HepG2 (cell line): Measurements from ENCODE around the gene BBS9. TPM values are rescaled to one million over a fixed set of nuclear protein-coding genes. Genes with fewer than 3 reads are reported as not detected.

Experiments used
- ATAC-seq: fragments of 200-7000 bp; cut with Tn5 transposase; 3 replicates; pipeline ENCODE4 v1.9.1; 2020; ENCODE audit warnings: mild to moderate bottlenecking, moderate library complexity
- BruUV-seq: library from RNA; stranded (reverse); fragments of 400-500 nt; replicated peaks from 2 replicates; lab custom pipeline; 2021; lab: Mats Ljungman, UMichigan
- CTCF ChIA-PET: fragments of 300-600 bp; formaldehyde crosslinking; extraction: SDS; loops from one replicate; lab custom pipeline; 2021; ENCODE audit warnings: low total read pairs, inconsistent platforms, low intra/inter-chr PET ratio; lab: Yijun Ruan, JAX
- POLR2A ChIA-PET: fragments of 350-600 bp; sonication (Branson Sonifier 250); formaldehyde crosslinking; loops from one replicate; lab custom pipeline; 2020; ENCODE audit warnings: antibody characterized with exemption, inconsistent platforms; lab: Yijun Ruan, JAX
- DNase-seq: peaks from one replicate; pipeline ENCODE4 v3.0.0-alpha.2; 2015; ENCODE audit warnings: low spot score
- FAIRE-seq: peaks from 3 replicates; lab custom pipeline; 2011; peaks lifted over from hg19 to GRCh38; lab: Jason Lieb, UNC
- H2AFZ ChIP-seq: one replicate; pipeline ENCODE4 v1.6.1; 2011; ENCODE audit warnings: low read length, inconsistent platforms
- H3K27ac ChIP-seq: fragments of 300-600 bp; 3 replicates; pipeline ENCODE4 v1.8.0; 2011; ENCODE audit warnings: mixed run types, mild to moderate bottlenecking, mixed read lengths, low read length, inconsistent platforms; ENCODE audit not compliant: insufficient read depth; ENCODE audit errors: extremely low read length
- H3K27me3 ChIP-seq, 2 experiments: fragments of 200-600 bp in 1 of 2; 2 replicates in 1 of 2; 3 replicates in 1 of 2; pipeline versions ENCODE4 v1.6.0 to v1.8.0; 2011; ENCODE audit warnings: low read length in 2 of 2, mild to moderate bottlenecking in 2 of 2, moderate library complexity in 2 of 2, inconsistent platforms in 1 of 2; ENCODE audit not compliant: insufficient read depth in 2 of 2, control insufficient read depth in 1 of 2
- H3K36me3 ChIP-seq, 2 experiments: fragments of 200-600 bp in 1 of 2; replicated peaks in 1 of 2; 2 replicates in 1 of 2; 3 replicates in 1 of 2; pipeline versions ENCODE4 v1.5.1 to v1.8.0; 2011; ENCODE audit warnings: low read length in 2 of 2, inconsistent platforms in 1 of 2; ENCODE audit not compliant: insufficient read depth in 2 of 2, control insufficient read depth in 1 of 2
- H3K4me1 ChIP-seq: 2 replicates; pipeline ENCODE4 v1.5.1; 2012; ENCODE audit warnings: low read length, inconsistent platforms; ENCODE audit not compliant: insufficient read depth
- H3K4me2 ChIP-seq: 2 replicates; pipeline ENCODE4 v1.6.0; 2011; ENCODE audit warnings: low read depth, low read length, inconsistent platforms
- H3K4me3 ChIP-seq, 3 experiments: fragments of 200-600 bp in 1 of 3; sonication (generic), shearing (Covaris generic) in 1 of 3; replicated peaks in 1 of 3; 2 replicates each; pipeline ENCODE4 v1.5.1; 2011 to 2016; ENCODE audit warnings: low read length in 3 of 3, inconsistent platforms in 2 of 3, low read depth in 2 of 3, mild to moderate bottlenecking in 2 of 3, control low read depth in 1 of 3, mixed read lengths in 1 of 3; ENCODE audit not compliant: insufficient read depth in 1 of 3
- H3K79me2 ChIP-seq: one replicate; pipeline ENCODE4 v1.6.1; 2011; ENCODE audit warnings: low read length, inconsistent platforms; ENCODE audit not compliant: insufficient read depth
- H3K9ac ChIP-seq: 2 replicates; pipeline ENCODE4 v1.6.0; 2011; ENCODE audit warnings: mild to moderate bottlenecking, low read depth, low read length, inconsistent platforms; ENCODE audit not compliant: insufficient read depth
- H3K9me3 ChIP-seq: 2 replicates; pipeline ENCODE4 v1.5.1; 2012; ENCODE audit warnings: mild to moderate bottlenecking, low read length
- H4K20me1 ChIP-seq: 2 replicates; pipeline ENCODE4 v1.6.0; 2011; ENCODE audit warnings: inconsistent platforms, mild to moderate bottlenecking, low read length, moderate library complexity; ENCODE audit not compliant: insufficient read depth
- BRD4 ChIP-seq: sonication (generic); formaldehyde crosslinking; IDR thresholded peaks from 2 replicates; pipeline ENCODE4 v1.4.0; 2020; ENCODE audit warnings: missing genetic modification reagents
- CREM ChIP-seq, 2 experiments: sonication (generic) in 1 of 2; formaldehyde crosslinking in 1 of 2; IDR thresholded peaks; 2 replicates each; pipeline versions ENCODE4 v1.4.0 to v1.6.1; 2016 to 2020; ENCODE audit warnings: antibody characterized with exemption in 1 of 2, mild to moderate bottlenecking in 1 of 2, missing genetic modification reagents in 1 of 2
- DRAP1 ChIP-seq: IDR thresholded peaks from 2 replicates; pipeline ENCODE4 v1.6.1; 2016; ENCODE audit warnings: missing genetic modification reagents, missing compliant biosample characterization
- FLYWCH1 ChIP-seq: sonication (generic); formaldehyde crosslinking; IDR thresholded peaks from 2 replicates; pipeline ENCODE4 v1.8.1; 2023; ENCODE audit warnings: mild to moderate bottlenecking, missing genetic modification reagents
- FOXO1 ChIP-seq: sonication (generic); formaldehyde crosslinking; IDR thresholded peaks from 2 replicates; pipeline ENCODE4 v1.4.0; 2020; ENCODE audit warnings: missing genetic modification reagents
- KLF13 ChIP-seq: sonication (generic); formaldehyde crosslinking; IDR thresholded peaks from 2 replicates; pipeline ENCODE4 v1.4.0; 2020; ENCODE audit warnings: mild to moderate bottlenecking, missing genetic modification reagents
- POGZ ChIP-seq: sonication (generic); formaldehyde crosslinking; IDR thresholded peaks from 2 replicates; pipeline ENCODE4 v1.4.0; 2020; ENCODE audit warnings: mild to moderate bottlenecking, missing genetic modification reagents
- ZNF713 ChIP-seq: sonication (generic); formaldehyde crosslinking; IDR thresholded peaks from 2 replicates; pipeline ENCODE4 v1.4.0; 2020; ENCODE audit warnings: mild to moderate bottlenecking, missing genetic modification reagents
- ZNF782 ChIP-seq: sonication (generic); formaldehyde crosslinking; IDR thresholded peaks from 2 replicates; pipeline ENCODE4 v1.4.0; 2020; ENCODE audit warnings: missing genetic modification reagents, mild to moderate bottlenecking, borderline replicate concordance
- in situ Hi-C: cut with HindIII; loops from 2 replicates; pipeline ENCODE4 v1.10.0; 2017; ENCODE audit warnings: low pct_unique_long_range_greater_than_20kb; ENCODE audit not compliant: extremely low pct_ligation_motif_present
- intact Hi-C: fragments of 100-400 bp; cut with micrococcal nuclease; formaldehyde crosslinking; loops from one replicate; pipeline ENCODE4 v1.10.0; 2022; ENCODE audit not compliant: unreplicated experiment
- polyA plus RNA-seq, 8 experiments: library from polyadenylated mRNA; depleted of rRNA in 3 of 8; stranded (reverse) in 7 of 8; unstranded in 1 of 8; fragments of >200 nt; fragmentation: Illumina TruSeq in 4 of 8; extraction: Trizol in 4 of 8; gene quantifications; 2 replicates each; pipeline versions ENCODE4 v1.2.1 to v1.2.3, GENCODE V29; 2011 to 2016; ENCODE audit warnings: low read depth in 4 of 8, missing spikeins in 1 of 8, mixed read lengths in 1 of 8; ENCODE audit not compliant: insufficient read depth in 1 of 8
- total RNA-seq, 5 experiments: library from RNA; depleted of rRNA; stranded (reverse); fragments of >200 nt; fragmentation: Illumina TruSeq; extraction: Trizol; gene quantifications; 2 replicates each; pipeline ENCODE4 v1.2.3, GENCODE V29; 2016; ENCODE audit warnings: low read depth in 1 of 5
- TF ChIP-seq, protein P1 (sequence below): sonication (generic); formaldehyde crosslinking; conservative IDR thresholded peaks from 2 replicates; pipeline ENCODE4 v1.4.0; 2020; ENCODE audit warnings: missing genetic modification reagents
- TF ChIP-seq, protein P2 (sequence below): sonication (generic); formaldehyde crosslinking; IDR thresholded peaks from 2 replicates; pipeline ENCODE4 v1.8.1; 2023; ENCODE audit warnings: missing genetic modification reagents, mild to moderate bottlenecking, borderline replicate concordance

The BBS9 gene
- total and polyA plus RNA-seq, 2 of the 13 experiments (the other 11 are each of a cell fraction or from before 2014, with no cell fraction given), result 5.1 to 7.8 TPM

GRCh38 chr7:33494474-33494873 is 365.1 kb downstream of the BBS9 start:
- H3K36me3 ChIP-seq, result no peaks in the 10 kb centered on the region
- no peak overlapping the region for H3K4me3 ChIP-seq
- no peak overlapping the region for H3K9ac ChIP-seq
- H3K4me1 ChIP-seq, result no peaks in the 10 kb centered on the region
- FAIRE-seq, result no peak
- no peak for TF ChIP-seq BRD4 (CRISPR knock-in tag)
- TF ChIP-seq ZNF782 (CRISPR knock-in tag), result no peak
- TF ChIP-seq ZNF713 (CRISPR knock-in tag), result no peak
- no peak for TF ChIP-seq FOXO1 (CRISPR knock-in tag)
- TF ChIP-seq, protein P1, sequence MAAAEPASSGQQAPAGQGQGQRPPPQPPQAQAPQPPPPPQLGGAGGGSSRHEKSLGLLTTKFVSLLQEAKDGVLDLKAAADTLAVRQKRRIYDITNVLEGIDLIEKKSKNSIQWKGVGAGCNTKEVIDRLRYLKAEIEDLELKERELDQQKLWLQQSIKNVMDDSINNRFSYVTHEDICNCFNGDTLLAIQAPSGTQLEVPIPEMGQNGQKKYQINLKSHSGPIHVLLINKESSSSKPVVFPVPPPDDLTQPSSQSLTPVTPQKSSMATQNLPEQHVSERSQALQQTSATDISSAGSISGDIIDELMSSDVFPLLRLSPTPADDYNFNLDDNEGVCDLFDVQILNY (CRISPR knock-in tag), result no peak
- no peak for TF ChIP-seq POGZ (CRISPR knock-in tag)
- no peak for TF ChIP-seq CREM (IDR thresholded peaks at IDR 0.05)
- TF ChIP-seq CREM (CRISPR knock-in tag; IDR thresholded peaks at IDR 0.05), result no peak
- TF ChIP-seq DRAP1 (CRISPR knock-in tag), result no peak
- TF ChIP-seq, protein P2, sequence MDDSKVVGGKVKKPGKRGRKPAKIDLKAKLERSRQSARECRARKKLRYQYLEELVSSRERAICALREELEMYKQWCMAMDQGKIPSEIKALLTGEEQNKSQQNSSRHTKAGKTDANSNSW (CRISPR knock-in tag), result no peak
- no peak for TF ChIP-seq KLF13 (CRISPR knock-in tag)
- TF ChIP-seq FLYWCH1, result no peak
- no TSS peak for BruUV-seq
- no peak for DNase-seq
- ATAC-seq, result no peak
- intact Hi-C loops, result no loop called here
- H2AFZ ChIP-seq, result no peak overlapping the region
- H3K4me2 ChIP-seq, result no peak overlapping the region
- ChIA-PET POLR2A (no interaction called here), CTCF (no interaction called here)
- no peaks in the 10 kb centered on the region for H3K79me2 ChIP-seq
- H3K27me3 ChIP-seq, result no peaks in the 10 kb centered on the region
- no peaks in the 10 kb centered on the region for H3K9me3 ChIP-seq
- H3K27ac ChIP-seq, result no peak overlapping the region
- no peaks in the 10 kb centered on the region for H4K20me1 ChIP-seq
- in situ Hi-C loops, result no loop called here
